Uterus (tissue), 4 donors: ENCODE results near the gene BABAM2. TPM values are rescaled to one million over a fixed set of nuclear protein-coding genes. Genes with fewer than 3 reads are reported as not detected.

Experiments used
- DNase-seq, 2 donors: peaks; one replicate each; pipeline ENCODE4 v3.0.0-alpha.2; 2019 to 2020
- H3K27ac ChIP-seq, 2 donors: fragments of 200-600 bp; sonication (generic); 1 replicate in 1 of 2; 2 replicates in 1 of 2; pipeline ENCODE4 v1.5.1; 2016 to 2018
- H3K27me3 ChIP-seq, 2 donors: fragments of 200-600 bp; sonication (generic); one replicate each; pipeline ENCODE4 v1.5.1; 2018 to 2019; ENCODE audit warnings: control low read depth in 1 of 2
- H3K36me3 ChIP-seq, 2 donors: fragments of 200-600 bp; sonication (generic); one replicate each; pipeline ENCODE4 v1.5.1; 2019; ENCODE audit warnings: control low read depth in 1 of 2
- H3K4me1 ChIP-seq, 2 donors: fragments of 200-600 bp; sonication (generic); one replicate each; pipeline ENCODE4 v1.5.1; 2018 to 2019; ENCODE audit warnings: control low read depth in 1 of 2
- H3K4me3 ChIP-seq, 2 donors: fragments of 200-600 bp; sonication (generic); 1 replicate in 1 of 2; 2 replicates in 1 of 2; pipeline ENCODE4 v1.5.1; 2018 to 2019; ENCODE audit warnings: mild to moderate bottlenecking in 1 of 2
- H3K9me3 ChIP-seq, 2 donors: fragments of 200-600 bp; sonication (generic); one replicate each; pipeline ENCODE4 v1.5.1; 2019; ENCODE audit warnings: control low read depth in 1 of 2
- CTCF ChIP-seq, 4 experiments: fragments of 200-600 bp in 2 of 4; fragments of 450-650 bp in 2 of 4; sonication (generic) in 2 of 4; IDR thresholded peaks; one replicate each; pipeline ENCODE4 v1.5.1; 2016 to 2019; ENCODE audit warnings: antibody characterized with exemption in 4 of 4, mild to moderate bottlenecking in 2 of 4, moderate library complexity in 1 of 4
- POLR2A ChIP-seq, 2 donors: fragments of 450-650 bp; IDR thresholded peaks; one replicate each; pipeline ENCODE4 v1.6.1; 2016; ENCODE audit warnings: antibody characterized with exemption in 2 of 2, mild to moderate bottlenecking in 1 of 2, moderate library complexity in 1 of 2
- intact Hi-C: fragments of 100-400 bp; cut with DNase I; formaldehyde crosslinking; loops from one replicate; pipeline ENCODE4 v1.15.1; 2023; ENCODE audit warnings: low total_unique reads
- total RNA-seq, 4 donors: library from RNA; depleted of rRNA in 3 of 4; stranded (reverse); fragments of >200 nt in 3 of 4; gene quantifications; one replicate each; pipeline versions ENCODE4 v1.1.0 to v1.2.4, GENCODE V29; 2014 to 2023
- donor health status: DM: yes; HTN: yes; CAD: no.

Gene BABAM2
- total RNA-seq, 4 donors from 2014 or later = 24.1 to 62.1 (median 32.5) TPM

GRCh38 chr2:28356095-28356911 lies 465.8 kb downstream of the BABAM2 start:
- intact Hi-C loops = no loop called here

DNA sequence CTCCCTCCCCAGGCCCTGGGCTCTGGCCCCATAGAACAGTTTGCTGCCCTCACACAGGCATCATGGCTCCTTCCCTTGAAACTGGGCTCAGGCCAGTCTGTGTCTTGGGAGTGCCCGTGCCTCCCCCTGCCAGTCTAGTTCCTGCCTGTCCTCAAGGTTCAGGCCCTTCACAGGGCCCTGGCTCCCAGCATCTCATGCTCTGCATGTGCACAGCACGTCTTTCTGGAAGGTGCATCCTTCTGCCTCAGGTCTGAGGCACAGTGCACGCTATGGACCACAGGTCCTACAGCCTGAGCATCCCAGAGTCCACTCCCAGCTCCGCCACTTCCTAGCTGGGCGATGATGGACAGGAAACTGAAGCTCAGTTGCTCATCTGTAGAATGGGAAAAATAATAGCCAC lies 466.5 kb downstream of the BABAM2 start:
- peak overlapping the region; percentile 76 to 80 for H3K27ac ChIP-seq

More at GRCh38 chr2:28356095-28356911, 465.8 kb downstream of the BABAM2 start:
- DNase-seq = peak; percentile 90
- peaks cover 8 to 14% of the 10 kb centered on the region in 2 donors for H3K4me1 ChIP-seq
- no peaks in the 10 kb centered on the region for H3K36me3 ChIP-seq
- H3K27me3 ChIP-seq = no peaks in the 10 kb centered on the region
- TF ChIP-seq POLR2A (IDR thresholded peaks at IDR 0.05) = no peak
- TF ChIP-seq CTCF (IDR thresholded peaks at IDR 0.05) = no peak
- H3K9me3 ChIP-seq = no peaks in the 10 kb centered on the region
- H3K4me3 ChIP-seq = no peak overlapping the region
- H3K27ac ChIP-seq = peak overlapping the region; percentile 76 to 80

GRCh38 chr2:28357948-28358667 lies 467.6 kb downstream of the BABAM2 start:
- TF ChIP-seq POLR2A (IDR thresholded peaks at IDR 0.05) (no peak), CTCF (IDR thresholded peaks at IDR 0.05) (no peak)
- Histone ChIP-seq H3K36me3 (no peaks in the 10 kb centered on the region), H3K9me3 (no peaks in the 10 kb centered on the region), H3K4me1 (peaks cover 8 to 14% of the 10 kb centered on the region in 2 donors), H3K27ac (no peak overlapping the region), H3K27me3 (no peaks in the 10 kb centered on the region), H3K4me3 (no peak overlapping the region)
- DNase-seq = no peak
- intact Hi-C loops = no loop called here

More for the DNA sequence above, 466.5 kb downstream of the BABAM2 start:
- H3K9me3 ChIP-seq = no peaks in the 10 kb centered on the region
- H3K4me3 ChIP-seq = no peak overlapping the region
- TF ChIP-seq CTCF (IDR thresholded peaks at IDR 0.05) = no peak
- TF ChIP-seq POLR2A (IDR thresholded peaks at IDR 0.05) = no peak
- no peaks in the 10 kb centered on the region for H3K27me3 ChIP-seq
- intact Hi-C loops = no loop called here
- H3K4me1 ChIP-seq = peaks cover 8 to 14% of the 10 kb centered on the region in 2 donors
- no peak for DNase-seq
- no peaks in the 10 kb centered on the region for H3K36me3 ChIP-seq

GRCh38 chr2:28358668-28359201 lies 468.2 kb downstream of the BABAM2 start:
- Histone ChIP-seq H3K9me3 (no peaks in the 10 kb centered on the region), H3K27me3 (no peaks in the 10 kb centered on the region), H3K27ac (no peak overlapping the region), H3K36me3 (no peaks in the 10 kb centered on the region), H3K4me3 (no peak overlapping the region), H3K4me1 (peaks cover 8 to 14% of the 10 kb centered on the region in 2 donors)
- TF ChIP-seq CTCF (IDR thresholded peaks at IDR 0.05) (no peak), POLR2A (IDR thresholded peaks at IDR 0.05) (no peak)
- intact Hi-C loops = no loop called here
- no peak for DNase-seq
